Muscle layer of colon (tissue), 2 donors: Measurements from ENCODE around the gene COX6A2.

Experiments used
- H3K27ac ChIP-seq: one replicate; pipeline ENCODE4 v1.7.0; 2013; ENCODE audit warnings: low read depth, mild to moderate bottlenecking, low read length, moderate library complexity
- H3K27me3 ChIP-seq, 2 donors: one replicate each; pipeline ENCODE4 v1.7.0; 2013; ENCODE audit warnings: low read length in 2 of 2, mild to moderate bottlenecking in 2 of 2; ENCODE audit not compliant: insufficient read depth in 2 of 2, control insufficient read depth in 1 of 2
- H3K36me3 ChIP-seq: one replicate; pipeline ENCODE4 v1.7.0; 2013; ENCODE audit warnings: mild to moderate bottlenecking, low read length; ENCODE audit not compliant: insufficient read depth
- H3K4me1 ChIP-seq: one replicate; pipeline ENCODE4 v1.7.0; 2013; ENCODE audit warnings: mild to moderate bottlenecking, low read length; ENCODE audit not compliant: insufficient read depth
- H3K4me3 ChIP-seq, 2 donors: one replicate each; pipeline ENCODE4 v1.7.0; 2013; ENCODE audit warnings: low read length in 2 of 2, low read depth in 1 of 2, mild to moderate bottlenecking in 1 of 2, moderate library complexity in 1 of 2
- H3K9ac ChIP-seq: one replicate; pipeline ENCODE4 v1.7.0; 2013; ENCODE audit warnings: low read length
- H3K9me3 ChIP-seq: one replicate; pipeline ENCODE4 v1.7.0; 2013; ENCODE audit warnings: mild to moderate bottlenecking, low read length
- donor health status: abdominal sarcoma.
- donor health status: Adenocarcinoma of cecum.

The COX6A2 gene

DNA sequence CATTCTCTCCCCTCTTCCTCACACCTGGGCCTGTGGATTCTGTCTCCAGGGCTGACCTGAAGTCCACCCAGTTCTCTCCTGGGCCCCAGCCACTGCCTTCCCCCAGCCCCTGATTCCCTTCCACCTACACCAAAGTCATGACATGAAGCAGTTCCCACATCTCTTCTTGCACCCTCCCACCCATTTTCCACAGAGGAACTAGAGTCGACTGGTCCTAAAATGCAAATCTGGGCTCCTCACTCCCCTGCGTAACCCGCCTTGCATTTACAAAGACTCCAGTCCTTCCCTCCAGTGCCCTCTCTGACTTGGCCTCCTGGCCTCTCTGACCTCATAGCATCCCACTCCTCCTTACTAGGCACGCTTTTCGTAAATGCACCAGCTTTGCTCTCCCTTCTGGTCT, 14.8 kb downstream of the COX6A2 start:
- Histone ChIP-seq H3K27me3 (no peaks in the 10 kb centered on the region), H3K4me3 (no peak overlapping the region), H3K36me3 (no peaks in the 10 kb centered on the region), H3K27ac (no peak overlapping the region), H3K4me1 (no peaks in the 10 kb centered on the region), H3K9ac (no peak overlapping the region), H3K9me3 (no peaks in the 10 kb centered on the region)

DNA sequence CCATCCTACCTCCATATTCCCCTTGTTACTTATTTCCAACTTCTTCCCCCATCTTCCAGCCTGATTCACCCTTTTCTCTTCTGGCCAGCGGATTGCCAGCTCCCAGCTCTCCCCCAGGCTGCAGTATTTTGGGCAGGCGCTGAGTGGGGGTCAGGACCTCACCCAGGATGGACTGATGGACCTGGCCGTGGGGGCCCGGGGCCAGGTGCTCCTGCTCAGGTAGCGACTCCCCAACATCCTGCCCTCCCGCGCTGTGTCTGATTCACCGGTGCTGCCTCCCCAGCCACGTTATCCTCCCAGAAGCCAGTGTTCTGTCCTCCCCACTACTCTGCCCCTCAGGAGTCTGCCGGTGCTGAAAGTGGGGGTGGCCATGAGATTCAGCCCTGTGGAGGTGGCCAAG, 15.4 kb downstream of the COX6A2 start:
- Histone ChIP-seq H3K4me1 (no peaks in the 10 kb centered on the region), H3K9me3 (no peaks in the 10 kb centered on the region), H3K9ac (no peak overlapping the region), H3K27me3 (no peaks in the 10 kb centered on the region), H3K27ac (no peak overlapping the region), H3K4me3 (no peak overlapping the region), H3K36me3 (no peaks in the 10 kb centered on the region)

DNA sequence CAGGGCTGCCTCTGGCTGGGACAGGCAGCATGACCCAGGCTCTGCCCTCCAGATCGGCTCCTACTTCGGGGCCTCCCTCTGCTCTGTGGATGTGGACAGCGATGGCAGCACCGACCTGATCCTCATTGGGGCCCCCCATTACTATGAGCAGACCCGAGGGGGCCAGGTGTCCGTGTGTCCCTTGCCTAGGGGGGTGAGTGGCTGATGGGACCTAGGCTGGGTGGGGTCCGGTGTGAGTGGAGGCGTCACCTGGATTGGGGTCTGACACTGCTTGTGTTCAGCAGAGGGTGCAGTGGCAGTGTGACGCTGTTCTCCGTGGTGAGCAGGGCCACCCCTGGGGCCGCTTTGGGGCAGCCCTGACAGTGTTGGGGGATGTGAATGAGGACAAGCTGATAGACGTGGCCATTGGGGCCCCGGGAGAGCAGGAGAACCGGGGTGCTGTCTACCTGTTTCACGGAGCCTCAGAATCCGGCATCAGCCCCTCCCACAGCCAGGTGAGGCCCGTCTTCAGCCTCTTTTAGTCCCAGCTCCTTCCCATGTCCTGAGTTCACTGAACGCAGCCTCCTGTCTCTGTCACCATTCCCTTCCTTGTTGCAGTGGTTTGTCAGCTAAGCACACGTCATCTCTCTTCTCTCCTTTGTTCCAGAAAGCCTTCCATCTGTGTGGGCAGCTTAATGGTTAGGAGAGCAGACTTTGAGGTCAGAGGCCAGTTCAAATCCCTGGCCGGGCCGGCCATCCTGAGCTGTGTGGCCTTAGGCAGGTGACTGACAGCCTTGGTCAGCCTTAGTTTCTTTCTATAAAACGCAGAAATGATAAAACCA, 16.9 kb downstream of the COX6A2 start:
- Histone ChIP-seq H3K9ac (no peak overlapping the region), H3K4me3 (no peak overlapping the region), H3K36me3 (no peaks in the 10 kb centered on the region), H3K27me3 (no peaks in the 10 kb centered on the region), H3K27ac (no peak overlapping the region), H3K9me3 (no peaks in the 10 kb centered on the region), H3K4me1 (no peaks in the 10 kb centered on the region)

DNA sequence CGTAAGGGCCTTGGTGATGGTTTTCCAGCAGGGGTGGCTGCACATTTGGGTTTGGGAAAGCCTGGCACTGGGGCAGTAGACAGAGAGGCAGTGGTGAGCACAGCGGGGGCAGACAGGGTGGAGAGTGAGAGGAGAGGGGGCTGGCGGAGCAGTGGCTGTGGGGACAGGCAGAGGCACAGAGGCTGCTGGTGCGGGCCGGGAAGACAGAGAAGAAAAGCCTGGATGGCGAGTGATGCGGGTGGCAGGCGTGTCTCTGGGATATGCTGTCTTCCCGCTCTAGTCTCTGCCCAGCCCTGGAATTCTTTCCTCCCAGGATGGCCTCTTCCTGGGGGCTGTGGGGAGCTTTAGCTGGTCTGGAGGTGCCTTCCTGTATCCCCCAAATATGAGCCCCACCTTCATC, 18.1 kb downstream of the COX6A2 start:
- H3K9ac ChIP-seq = no peak overlapping the region
- no peaks in the 10 kb centered on the region for H3K27me3 ChIP-seq
- no peak overlapping the region for H3K27ac ChIP-seq
- H3K36me3 ChIP-seq = no peaks in the 10 kb centered on the region
- no peaks in the 10 kb centered on the region for H3K9me3 ChIP-seq
- H3K4me1 ChIP-seq = no peaks in the 10 kb centered on the region
- H3K4me3 ChIP-seq = no peak overlapping the region

DNA sequence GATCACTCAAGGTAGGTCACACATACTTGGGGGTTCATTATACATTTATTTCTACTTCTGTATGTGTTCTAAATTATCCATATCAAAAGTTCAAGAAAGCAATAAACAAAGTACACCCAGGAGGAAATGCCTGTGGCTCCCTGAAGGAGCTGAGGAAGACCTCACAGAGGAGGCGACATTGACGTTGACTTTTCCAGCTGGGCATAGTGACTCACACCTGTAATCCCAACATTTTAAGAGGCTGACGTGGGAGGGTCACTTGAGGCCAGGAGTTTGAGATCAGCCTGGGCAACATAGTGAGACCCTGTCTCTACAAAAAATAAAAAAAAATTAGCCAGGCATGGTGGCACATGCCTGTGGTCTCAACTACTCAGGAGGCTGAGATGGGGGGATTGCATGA, 18.7 kb downstream of the COX6A2 start:
- no peaks in the 10 kb centered on the region for H3K4me1 ChIP-seq
- H3K9ac ChIP-seq = no peak overlapping the region
- no peak overlapping the region for H3K4me3 ChIP-seq
- no peak overlapping the region for H3K27ac ChIP-seq
- no peaks in the 10 kb centered on the region for H3K9me3 ChIP-seq
- no peaks in the 10 kb centered on the region for H3K36me3 ChIP-seq
- no peaks in the 10 kb centered on the region for H3K27me3 ChIP-seq

DNA sequence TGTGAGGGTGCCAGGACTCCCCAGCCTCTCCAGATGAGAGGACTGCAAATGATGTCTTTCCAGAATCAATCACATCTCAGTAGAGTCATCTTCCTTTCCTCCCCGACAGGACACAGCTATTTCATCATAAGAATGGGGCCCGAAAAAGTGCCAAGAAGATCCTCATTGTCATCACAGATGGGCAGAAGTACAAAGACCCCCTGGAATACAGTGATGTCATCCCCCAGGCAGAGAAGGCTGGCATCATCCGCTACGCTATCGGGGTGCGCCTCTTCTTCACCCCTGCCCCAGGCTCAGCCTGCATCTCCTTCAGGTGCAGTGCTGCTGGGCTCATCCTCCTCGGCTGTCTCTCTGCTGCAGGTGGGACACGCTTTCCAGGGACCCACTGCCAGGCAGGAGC, 20.8 kb downstream of the COX6A2 start:
- Histone ChIP-seq H3K9me3 (no peaks in the 10 kb centered on the region), H3K27me3 (no peaks in the 10 kb centered on the region), H3K9ac (no peak overlapping the region), H3K27ac (no peak overlapping the region), H3K36me3 (no peaks in the 10 kb centered on the region), H3K4me3 (no peak overlapping the region), H3K4me1 (no peaks in the 10 kb centered on the region)

DNA sequence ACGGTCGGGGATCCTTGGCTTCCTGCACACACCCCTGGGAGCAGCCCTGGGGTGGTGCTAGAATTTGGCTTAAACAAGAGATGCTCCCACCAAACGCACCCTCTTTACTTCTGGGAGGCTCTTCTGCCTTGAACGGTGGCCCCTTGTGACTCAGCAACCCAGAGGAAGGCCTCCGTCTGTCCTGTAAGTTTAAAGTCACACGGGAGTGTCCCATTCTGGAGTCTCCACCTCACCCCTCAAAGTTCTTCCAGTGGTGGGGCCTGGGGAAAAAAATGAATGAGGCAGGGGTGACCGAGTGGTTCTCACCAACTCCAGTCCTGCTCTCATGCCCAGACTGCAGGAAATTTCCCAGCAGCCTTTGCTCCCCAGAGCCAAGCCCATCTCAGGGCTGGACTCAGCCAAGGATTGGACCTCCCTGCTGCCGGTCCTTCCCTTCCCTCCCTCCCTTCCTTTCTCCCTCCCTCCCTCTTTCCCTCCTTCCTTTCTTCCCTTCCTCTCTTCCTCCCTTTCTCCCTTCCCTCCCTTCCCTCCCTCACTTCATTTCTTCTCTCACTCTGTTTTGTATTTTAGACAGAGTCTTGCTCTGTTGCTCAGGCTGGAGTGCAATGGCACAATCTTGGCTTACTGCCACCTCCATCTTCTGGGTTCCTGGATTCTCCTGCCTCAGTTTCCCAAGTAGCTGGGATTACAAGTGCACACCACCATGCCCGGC, 23.7 kb downstream of the COX6A2 start:
- no peak overlapping the region for H3K4me3 ChIP-seq
- no peak overlapping the region for H3K9ac ChIP-seq
- H3K27ac ChIP-seq = no peak overlapping the region
- H3K27me3 ChIP-seq = no peaks in the 10 kb centered on the region
- no peaks in the 10 kb centered on the region for H3K9me3 ChIP-seq
- no peaks in the 10 kb centered on the region for H3K4me1 ChIP-seq
- no peaks in the 10 kb centered on the region for H3K36me3 ChIP-seq

DNA sequence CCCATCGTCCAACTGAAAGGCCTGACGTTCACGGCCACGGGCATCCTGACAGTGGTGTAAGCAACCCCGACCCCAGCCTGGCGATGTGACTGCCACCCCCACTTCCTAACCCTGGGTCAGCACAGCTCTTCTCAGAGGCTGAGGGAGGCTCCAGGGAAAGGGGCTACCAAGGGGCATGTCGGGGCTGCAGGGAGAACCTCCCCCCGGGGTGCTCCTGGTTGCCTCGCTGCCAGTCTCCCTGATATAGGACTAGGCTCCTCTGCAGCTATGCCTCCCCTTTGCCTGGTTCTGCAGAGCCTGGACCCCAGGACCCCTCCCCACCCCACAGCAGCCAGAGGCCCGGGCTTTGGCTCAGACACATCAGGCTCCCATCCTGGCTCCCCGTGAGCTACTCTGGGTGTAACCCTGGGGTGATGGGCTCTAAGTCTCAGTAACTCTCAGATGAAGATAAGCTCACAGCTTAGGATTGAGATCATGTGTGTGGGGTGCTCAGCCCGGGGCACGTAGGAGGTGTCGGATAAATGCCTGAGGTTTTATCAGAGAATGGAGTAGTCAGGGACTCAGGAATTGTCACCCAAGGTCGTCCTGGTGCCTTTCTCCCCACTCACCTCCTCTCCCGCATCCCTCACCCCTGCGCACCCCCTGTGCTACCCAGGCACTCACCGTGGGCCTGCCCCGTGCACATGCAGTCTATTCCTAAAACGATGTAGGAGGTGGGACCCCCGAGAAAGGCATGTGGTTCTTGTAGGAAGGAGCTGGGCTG, 24.4 kb downstream of the COX6A2 start:
- Histone ChIP-seq H3K27ac (no peak overlapping the region), H3K4me3 (no peak overlapping the region), H3K36me3 (no peaks in the 10 kb centered on the region), H3K9ac (no peak overlapping the region), H3K27me3 (no peaks in the 10 kb centered on the region), H3K4me1 (no peaks in the 10 kb centered on the region), H3K9me3 (no peaks in the 10 kb centered on the region)

DNA sequence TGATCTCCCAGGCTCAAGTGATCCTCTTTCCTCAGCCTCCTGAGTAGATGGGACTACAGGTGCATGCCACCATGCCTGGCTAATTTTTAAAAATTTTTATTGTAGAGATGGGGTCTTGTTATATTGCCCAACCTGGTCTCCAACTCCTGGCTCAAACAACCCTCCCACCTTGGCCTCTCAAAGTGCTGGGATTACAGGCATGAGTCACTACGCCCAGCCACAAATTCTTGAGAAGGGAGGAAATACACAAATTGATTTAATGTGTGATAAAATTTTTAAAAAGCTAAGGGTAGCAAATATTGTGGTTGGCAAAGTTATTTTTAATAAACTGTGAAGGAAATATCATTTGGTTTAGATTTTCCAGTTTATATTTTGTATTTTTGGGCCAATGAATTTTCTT, 25.5 kb downstream of the COX6A2 start:
- H3K4me1 ChIP-seq = no peaks in the 10 kb centered on the region

DNA sequence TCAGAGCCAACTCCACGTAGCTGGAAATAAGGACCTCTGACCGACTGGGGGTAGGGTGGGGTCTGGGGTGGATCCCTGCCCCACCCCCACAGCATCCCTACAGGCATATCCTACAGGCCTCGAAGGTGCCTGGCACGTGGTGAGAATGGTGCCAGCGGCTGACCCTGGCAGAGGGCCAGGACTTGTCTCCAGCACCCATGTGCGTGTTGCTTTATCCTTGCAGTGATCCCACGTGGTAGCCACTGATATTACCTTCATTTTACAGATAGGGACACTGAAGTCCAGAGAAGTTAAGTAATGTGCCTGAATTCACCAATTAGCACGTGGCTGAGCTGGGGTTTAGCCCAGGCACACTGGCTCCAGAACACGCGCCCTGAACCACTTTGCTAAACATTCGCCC, 26.7 kb downstream of the COX6A2 start:
- H3K36me3 ChIP-seq = no peaks in the 10 kb centered on the region
- no peak overlapping the region for H3K4me3 ChIP-seq
- H3K27ac ChIP-seq = no peak overlapping the region
- H3K9me3 ChIP-seq = no peaks in the 10 kb centered on the region
- no peaks in the 10 kb centered on the region for H3K27me3 ChIP-seq
- no peak overlapping the region for H3K9ac ChIP-seq
- no peaks in the 10 kb centered on the region for H3K4me1 ChIP-seq

More for the DNA sequence above, 25.5 kb downstream of the COX6A2 start:
- H3K27ac ChIP-seq = no peak overlapping the region
- no peaks in the 10 kb centered on the region for H3K36me3 ChIP-seq
- H3K27me3 ChIP-seq = no peaks in the 10 kb centered on the region
- H3K9me3 ChIP-seq = no peaks in the 10 kb centered on the region
- H3K4me3 ChIP-seq = no peak overlapping the region
- H3K9ac ChIP-seq = no peak overlapping the region

DNA sequence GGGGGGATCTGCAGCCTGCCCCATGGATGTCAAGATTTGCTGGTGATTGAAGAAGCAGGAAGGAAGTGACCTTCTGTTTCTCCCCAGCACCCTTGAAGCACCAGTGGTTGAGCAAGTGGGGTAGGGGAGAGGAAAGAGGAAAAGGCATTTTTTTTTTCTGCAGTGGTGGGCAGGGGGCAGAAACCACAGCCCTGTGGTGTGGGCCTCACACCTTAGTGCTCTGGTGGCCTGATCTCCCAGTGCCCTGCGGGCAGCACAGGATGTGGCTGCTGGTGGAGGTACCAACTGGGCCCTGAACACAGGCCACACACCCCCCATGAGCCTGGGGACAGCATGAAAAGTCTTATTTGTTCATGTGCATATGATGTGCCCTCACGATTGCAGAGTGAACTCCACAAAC, 28.0 kb downstream of the COX6A2 start:
- Histone ChIP-seq H3K4me3 (no peak overlapping the region), H3K9me3 (no peaks in the 10 kb centered on the region), H3K4me1 (no peaks in the 10 kb centered on the region), H3K9ac (no peak overlapping the region), H3K27ac (no peak overlapping the region), H3K36me3 (no peaks in the 10 kb centered on the region), H3K27me3 (no peaks in the 10 kb centered on the region)
